ENCODE data around the gene TPSAB1. TPM values are rescaled to one million over a fixed set of nuclear protein-coding genes. Genes with fewer than 3 reads are reported as not detected.
"Not testable (repeated sequence)": the region's sequence is repeated elsewhere in the genome, so short reads cannot be mapped to it uniquely, and the experiment has no call there.

The TPSAB1 gene
- total and polyA plus RNA-seq, 2 donors (not counting 1 experiment from before 2014, with no cell fraction given): not detected

DNA sequence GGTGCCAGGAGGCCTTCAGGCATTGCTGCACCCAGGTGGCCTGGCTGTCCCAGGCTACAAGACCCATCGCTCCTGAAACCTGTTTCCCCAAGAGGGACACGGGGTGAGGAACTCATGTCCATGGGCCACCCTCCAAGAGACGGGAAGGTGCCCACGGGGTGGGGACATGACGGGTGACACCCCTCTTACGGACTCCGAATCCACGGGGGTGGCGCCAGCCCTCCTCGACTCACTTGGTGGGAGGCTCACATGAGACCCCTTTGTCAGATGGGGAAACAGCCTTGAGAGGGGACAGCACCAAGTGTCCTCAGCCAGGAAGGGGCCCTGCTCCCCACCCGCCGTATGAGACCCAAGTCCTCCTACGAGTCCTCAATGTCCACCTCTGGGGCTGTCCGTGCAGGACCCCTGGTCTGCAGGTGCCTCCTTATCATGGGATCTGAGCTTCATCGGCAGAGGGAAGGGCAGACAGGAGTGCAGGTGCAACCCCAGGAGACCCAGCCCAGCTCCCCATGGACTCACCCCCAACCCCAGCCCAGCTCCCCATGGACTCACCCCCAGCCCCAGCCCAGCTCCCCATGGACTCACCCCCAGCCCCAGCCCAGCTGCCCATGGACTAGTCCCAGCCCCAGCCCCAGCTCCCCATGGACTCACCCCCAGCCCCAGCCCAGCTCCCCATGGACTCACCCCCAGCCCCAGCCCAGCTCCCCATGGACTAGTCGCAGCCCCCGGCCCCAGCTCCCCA is 9.9 kb upstream of the TPSAB1 start:
- not testable (repeated sequence) for H3K9ac ChIP-seq (ENCODE audit: insufficient read depth, low read length); H3K36me3 ChIP-seq (ENCODE audit: control insufficient read depth, insufficient read depth, low read length); H2AFZ ChIP-seq (ENCODE audit: low read length); H3K4me1 ChIP-seq (ENCODE audit: control insufficient read depth, extremely low read depth, insufficient read depth, low read length); H3K79me2 ChIP-seq (ENCODE audit: control insufficient read depth, insufficient read depth, low read length); DNase-seq (ENCODE audit: low read depth in 2 of 2); H3K9me3 ChIP-seq (ENCODE audit: control insufficient read depth, insufficient read depth, low read depth, low read length); H4K20me1 ChIP-seq (ENCODE audit: control insufficient read depth, extremely low read depth, insufficient read depth, low read length); H3K27ac ChIP-seq (ENCODE audit: insufficient read depth, low read length); H3K4me2 ChIP-seq (ENCODE audit: extremely low read depth, insufficient read depth, low read length); H3K4me3 ChIP-seq (replicated peaks in 1 of 4; ENCODE audit: control extremely low read depth in 1 of 4, insufficient read depth in 1 of 4, low read depth in 3 of 4, low read length in 4 of 4); H3K27me3 ChIP-seq (ENCODE audit: control insufficient read depth, insufficient read depth, low read length)

DNA sequence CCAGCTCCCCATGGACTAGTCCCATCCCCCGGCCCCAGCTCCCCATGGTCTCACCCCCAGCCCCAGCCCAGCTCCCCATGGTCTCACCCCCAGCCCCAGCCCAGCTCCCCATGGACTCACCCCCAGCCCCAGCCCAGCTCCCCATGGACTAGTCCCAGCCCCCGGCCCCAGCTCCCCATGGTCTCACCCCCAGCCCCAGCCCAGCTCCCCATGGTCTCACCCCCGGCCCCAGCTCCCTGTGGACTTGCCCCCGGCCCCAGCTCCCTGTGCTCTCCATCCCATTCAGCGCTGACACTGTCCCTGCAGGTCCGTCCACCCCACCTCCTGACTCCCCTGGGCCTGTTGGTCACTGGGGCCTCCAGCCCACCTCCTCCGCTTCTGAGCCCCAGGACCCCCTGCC is 9.2 kb upstream of the TPSAB1 start:
- H3K9me3 ChIP-seq (ENCODE audit: control insufficient read depth, insufficient read depth, low read depth, low read length); H3K9ac ChIP-seq (ENCODE audit: insufficient read depth, low read length); H3K36me3 ChIP-seq (ENCODE audit: control insufficient read depth, insufficient read depth, low read length); H3K27me3 ChIP-seq (ENCODE audit: control insufficient read depth, insufficient read depth, low read length); H3K4me1 ChIP-seq (ENCODE audit: control insufficient read depth, extremely low read depth, insufficient read depth, low read length); DNase-seq (ENCODE audit: low read depth in 2 of 2); H2AFZ ChIP-seq (ENCODE audit: low read length); H3K4me2 ChIP-seq (ENCODE audit: extremely low read depth, insufficient read depth, low read length); H4K20me1 ChIP-seq (ENCODE audit: control insufficient read depth, extremely low read depth, insufficient read depth, low read length); H3K79me2 ChIP-seq (ENCODE audit: control insufficient read depth, insufficient read depth, low read length); H3K27ac ChIP-seq (ENCODE audit: insufficient read depth, low read length); H3K4me3 ChIP-seq (replicated peaks in 1 of 4; ENCODE audit: control extremely low read depth in 1 of 4, insufficient read depth in 1 of 4, low read depth in 3 of 4, low read length in 4 of 4): not testable (repeated sequence)

DNA sequence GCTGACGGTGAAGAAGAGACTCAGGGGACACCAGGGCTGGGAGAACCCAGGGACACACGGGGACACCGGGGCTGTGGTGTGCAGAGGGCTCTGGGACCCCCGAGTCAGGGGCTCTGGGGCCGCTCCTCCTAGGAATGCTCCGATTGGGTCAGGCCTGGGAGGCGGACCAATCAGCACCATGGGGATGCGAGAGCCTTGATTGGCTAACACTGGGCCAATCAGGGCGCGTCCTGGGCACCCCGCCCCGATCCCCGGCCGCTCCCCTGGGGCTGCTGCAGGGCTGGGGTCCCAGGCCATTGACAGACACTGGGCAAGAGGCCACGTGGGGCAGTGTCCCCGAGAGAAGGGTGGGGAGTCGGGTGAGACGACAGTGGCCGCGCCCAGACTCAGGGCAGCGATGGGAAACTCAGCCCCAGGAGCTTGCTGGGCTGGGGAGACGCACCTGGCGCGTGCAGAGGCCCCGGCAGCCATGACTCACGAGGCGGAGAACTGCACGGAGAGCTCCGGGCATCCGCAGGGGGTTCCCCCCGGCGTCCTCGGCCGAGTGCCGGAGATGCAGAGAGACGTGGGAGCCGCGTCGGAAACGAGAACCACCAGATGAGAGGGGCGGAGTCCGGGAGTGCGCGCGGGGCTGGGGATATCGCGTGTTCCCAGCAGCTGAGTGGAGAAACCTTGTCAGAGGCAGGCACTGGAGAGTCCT is 8.3 kb upstream of the TPSAB1 start:
- H3K36me3 ChIP-seq (ENCODE audit: control insufficient read depth, insufficient read depth, low read length); H3K27me3 ChIP-seq (ENCODE audit: control insufficient read depth, insufficient read depth, low read length); H4K20me1 ChIP-seq (ENCODE audit: control insufficient read depth, extremely low read depth, insufficient read depth, low read length); H3K79me2 ChIP-seq (ENCODE audit: control insufficient read depth, insufficient read depth, low read length); H3K4me3 ChIP-seq (replicated peaks in 1 of 4; ENCODE audit: control extremely low read depth in 1 of 4, insufficient read depth in 1 of 4, low read depth in 3 of 4, low read length in 4 of 4); H3K4me2 ChIP-seq (ENCODE audit: extremely low read depth, insufficient read depth, low read length); H3K4me1 ChIP-seq (ENCODE audit: control insufficient read depth, extremely low read depth, insufficient read depth, low read length); H3K9me3 ChIP-seq (ENCODE audit: control insufficient read depth, insufficient read depth, low read depth, low read length); H3K27ac ChIP-seq (ENCODE audit: insufficient read depth, low read length); DNase-seq (ENCODE audit: low read depth in 2 of 2); H3K9ac ChIP-seq (ENCODE audit: insufficient read depth, low read length); H2AFZ ChIP-seq (ENCODE audit: low read length): not testable (repeated sequence)

DNA sequence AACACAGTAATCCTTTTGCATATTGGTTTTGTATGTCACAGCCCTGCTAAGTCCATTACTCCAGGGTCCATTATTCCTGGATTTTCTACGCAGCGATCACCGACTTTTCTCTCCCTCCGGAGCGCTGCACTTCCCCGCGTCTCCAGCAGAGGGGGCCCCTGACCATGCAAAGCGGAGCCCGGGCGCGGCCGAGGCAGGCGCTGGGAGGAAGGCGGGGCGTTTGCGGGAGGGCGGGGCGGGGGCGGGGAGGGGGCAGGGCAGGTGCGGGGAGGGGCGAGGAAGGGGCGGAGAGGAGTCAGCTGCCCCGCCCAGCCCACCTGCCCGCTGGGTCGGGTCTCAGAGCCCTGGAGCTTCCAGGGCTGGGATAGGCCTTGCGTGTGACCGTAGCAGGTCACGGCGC is 3.8 kb upstream of the TPSAB1 start:
- H3K9me3 ChIP-seq (ENCODE audit: control insufficient read depth, insufficient read depth, low read depth, low read length); H3K36me3 ChIP-seq (ENCODE audit: control insufficient read depth, insufficient read depth, low read length); H3K4me1 ChIP-seq (ENCODE audit: control insufficient read depth, extremely low read depth, insufficient read depth, low read length); H3K79me2 ChIP-seq (ENCODE audit: control insufficient read depth, insufficient read depth, low read length); H4K20me1 ChIP-seq (ENCODE audit: control insufficient read depth, extremely low read depth, insufficient read depth, low read length); H3K27me3 ChIP-seq (ENCODE audit: control insufficient read depth, insufficient read depth, low read length); H3K4me2 ChIP-seq (ENCODE audit: extremely low read depth, insufficient read depth, low read length); H3K4me3 ChIP-seq (replicated peaks in 1 of 4; ENCODE audit: control extremely low read depth in 1 of 4, insufficient read depth in 1 of 4, low read depth in 3 of 4, low read length in 4 of 4); H3K9ac ChIP-seq (ENCODE audit: insufficient read depth, low read length); H2AFZ ChIP-seq (ENCODE audit: low read length); DNase-seq (ENCODE audit: low read depth in 2 of 2); H3K27ac ChIP-seq (ENCODE audit: insufficient read depth, low read length): not testable (repeated sequence)

Data from fibroblast of lung (primary cell).